ENCODE measurements around the gene PPP1R3E. TPM values are rescaled to one million over a fixed set of nuclear protein-coding genes. Genes with fewer than 3 reads are reported as not detected.
A peak's percentile ranks its signal among the peaks of the same experiment; 100 is the strongest.

The PPP1R3E gene
- total and polyA plus RNA-seq, 2 of the 13 experiments (the other 11 are each of a cell fraction or from before 2014, with no cell fraction given) = 16.5 to 26.5 TPM

DNA sequence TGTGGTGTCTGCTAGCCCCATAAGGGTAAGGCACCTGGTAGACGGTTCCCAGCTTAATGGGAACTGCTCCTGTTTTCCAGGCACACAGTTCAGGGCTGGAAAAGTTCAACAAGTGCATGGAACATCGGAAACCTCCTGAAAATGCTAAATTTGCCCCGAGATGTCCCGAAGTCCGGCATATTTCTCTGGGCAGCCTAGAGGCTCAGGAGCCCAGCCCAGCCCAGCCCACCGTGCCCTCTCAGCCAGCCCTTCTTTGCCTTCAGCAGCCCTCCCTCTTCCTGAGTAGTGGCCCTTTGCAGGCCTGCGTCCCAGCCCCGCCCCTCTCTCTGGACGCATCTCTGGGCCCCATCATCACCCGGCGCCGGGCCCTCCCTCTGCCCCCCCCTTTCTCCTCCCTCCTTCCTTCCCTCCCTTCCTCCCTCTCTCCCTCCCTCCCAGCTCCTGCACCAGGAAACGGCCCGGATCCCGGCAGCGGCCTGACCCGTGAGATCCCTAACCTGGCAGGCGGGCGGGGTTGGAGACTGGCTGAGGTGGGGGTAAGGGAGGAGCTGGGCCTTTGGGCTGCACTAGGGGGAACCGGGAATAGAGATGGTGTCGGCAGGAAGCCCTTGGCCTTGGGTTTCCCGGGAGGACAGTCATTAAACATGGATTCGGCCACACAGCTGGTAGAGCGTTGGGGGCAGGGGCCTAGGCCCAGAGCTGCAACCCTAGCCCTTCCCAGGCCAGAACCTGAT lies 3.9 kb upstream of the PPP1R3E start, which contains the start of gene BCL2L2 (continued):
- TF ChIP-seq, protein P1, sequence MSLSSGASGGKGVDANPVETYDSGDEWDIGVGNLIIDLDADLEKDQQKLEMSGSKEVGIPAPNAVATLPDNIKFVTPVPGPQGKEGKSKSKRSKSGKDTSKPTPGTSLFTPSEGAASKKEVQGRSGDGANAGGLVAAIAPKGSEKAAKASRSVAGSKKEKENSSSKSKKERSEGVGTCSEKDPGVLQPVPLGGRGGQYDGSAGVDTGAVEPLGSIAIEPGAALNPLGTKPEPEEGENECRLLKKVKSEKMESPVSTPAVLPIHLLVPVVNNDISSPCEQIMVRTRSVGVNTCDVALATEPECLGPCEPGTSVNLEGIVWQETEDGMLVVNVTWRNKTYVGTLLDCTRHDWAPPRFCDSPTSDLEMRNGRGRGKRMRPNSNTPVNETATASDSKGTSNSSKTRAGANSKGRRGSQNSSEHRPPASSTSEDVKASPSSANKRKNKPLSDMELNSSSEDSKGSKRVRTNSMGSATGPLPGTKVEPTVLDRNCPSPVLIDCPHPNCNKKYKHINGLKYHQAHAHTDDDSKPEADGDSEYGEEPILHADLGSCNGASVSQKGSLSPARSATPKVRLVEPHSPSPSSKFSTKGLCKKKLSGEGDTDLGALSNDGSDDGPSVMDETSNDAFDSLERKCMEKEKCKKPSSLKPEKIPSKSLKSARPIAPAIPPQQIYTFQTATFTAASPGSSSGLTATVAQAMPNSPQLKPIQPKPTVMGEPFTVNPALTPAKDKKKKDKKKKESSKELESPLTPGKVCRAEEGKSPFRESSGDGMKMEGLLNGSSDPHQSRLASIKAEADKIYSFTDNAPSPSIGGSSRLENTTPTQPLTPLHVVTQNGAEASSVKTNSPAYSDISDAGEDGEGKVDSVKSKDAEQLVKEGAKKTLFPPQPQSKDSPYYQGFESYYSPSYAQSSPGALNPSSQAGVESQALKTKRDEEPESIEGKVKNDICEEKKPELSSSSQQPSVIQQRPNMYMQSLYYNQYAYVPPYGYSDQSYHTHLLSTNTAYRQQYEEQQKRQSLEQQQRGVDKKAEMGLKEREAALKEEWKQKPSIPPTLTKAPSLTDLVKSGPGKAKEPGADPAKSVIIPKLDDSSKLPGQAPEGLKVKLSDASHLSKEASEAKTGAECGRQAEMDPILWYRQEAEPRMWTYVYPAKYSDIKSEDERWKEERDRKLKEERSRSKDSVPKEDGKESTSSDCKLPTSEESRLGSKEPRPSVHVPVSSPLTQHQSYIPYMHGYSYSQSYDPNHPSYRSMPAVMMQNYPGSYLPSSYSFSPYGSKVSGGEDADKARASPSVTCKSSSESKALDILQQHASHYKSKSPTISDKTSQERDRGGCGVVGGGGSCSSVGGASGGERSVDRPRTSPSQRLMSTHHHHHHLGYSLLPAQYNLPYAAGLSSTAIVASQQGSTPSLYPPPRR (CRISPR knock-in tag; IDR thresholded peaks at IDR 0.05; ENCODE audit: borderline replicate concordance) = peak; percentile 88
- no peak for TF ChIP-seq RORA (CRISPR knock-in tag; IDR thresholded peaks at IDR 0.05)
- TF ChIP-seq ZNF850 (CRISPR knock-in tag; conservative IDR thresholded peaks at IDR 0.05) = no peak
- TF ChIP-seq ZNF550 (CRISPR knock-in tag; IDR thresholded peaks at IDR 0.05; ENCODE audit: borderline replicate concordance) = peak; percentile 93; the same call in 1 of the 2 replicates
- TF ChIP-seq FOXA3 (CRISPR knock-in tag; IDR thresholded peaks at IDR 0.05) = peak; percentile 66
- TF ChIP-seq HOXA3 (CRISPR knock-in tag; IDR thresholded peaks at IDR 0.05) = peak; percentile 96
- no peak for TF ChIP-seq MLLT10 (CRISPR knock-in tag; IDR thresholded peaks at IDR 0.05)
- TF ChIP-seq ZNF382 (CRISPR knock-in tag; IDR thresholded peaks at IDR 0.05; ENCODE audit: borderline replicate concordance) = no peak
- 0 out of 2 replicates have a peak, but pooled peaks have one; percentile 13 for TF ChIP-seq SP140L (CRISPR knock-in tag; IDR thresholded peaks at IDR 0.05; ENCODE audit: borderline replicate concordance)
- TF ChIP-seq, protein P2, sequence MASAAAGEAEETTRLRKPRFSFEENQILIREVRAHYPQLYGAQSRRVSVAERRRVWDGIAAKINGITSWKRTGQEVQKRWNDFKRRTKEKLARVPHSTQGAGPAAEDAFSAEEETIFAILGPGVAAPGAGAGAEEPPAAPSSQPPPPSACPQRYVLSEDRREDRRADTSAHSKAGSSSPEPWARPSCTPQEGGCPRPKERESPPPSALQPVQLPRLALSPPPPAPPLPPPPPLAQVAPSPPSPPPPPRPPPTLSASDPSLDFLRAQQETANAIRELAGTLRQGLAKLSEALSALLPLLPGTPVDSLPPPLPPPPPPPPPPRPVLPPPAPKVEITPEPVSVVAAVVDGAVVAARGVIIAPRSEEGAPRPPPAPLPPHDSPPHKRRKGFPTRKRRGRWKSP (CRISPR knock-in tag; IDR thresholded peaks at IDR 0.05) = no peak
- TF ChIP-seq ATAD3A (CRISPR knock-in tag; IDR thresholded peaks at IDR 0.05) = peak; percentile 76; the same call in 1 of the 2 replicates
- no peak for TF ChIP-seq NFIB (CRISPR knock-in tag; IDR thresholded peaks at IDR 0.05; ENCODE audit: borderline replicate concordance)
- TF ChIP-seq ZMYM2 (CRISPR knock-in tag; IDR thresholded peaks at IDR 0.05) = peak; percentile 88
- TF ChIP-seq POLR2G (IDR thresholded peaks at IDR 0.05; ENCODE audit: low read depth, low read length) = peak; percentile 100
- TF ChIP-seq ELF1 (CRISPR knock-in tag; IDR thresholded peaks at IDR 0.05) = peak; percentile 93
- peak; percentile 97; the same call in 1 of the 2 replicates for TF ChIP-seq ZNF749 (CRISPR knock-in tag; IDR thresholded peaks at IDR 0.05; ENCODE audit: borderline replicate concordance)
- 0 out of 2 replicates have a peak, but pooled peaks have one; percentile 92 for TF ChIP-seq FIP1L1 (IDR thresholded peaks at IDR 0.05; ENCODE audit: borderline replicate concordance, insufficient read depth, low read depth, low read length)
- no peak for TF ChIP-seq FOXP1 (IDR thresholded peaks at IDR 0.05)
- TF ChIP-seq FOXP1 (CRISPR knock-in tag; IDR thresholded peaks at IDR 0.05) = peak; percentile 62
- TF ChIP-seq, protein P3, sequence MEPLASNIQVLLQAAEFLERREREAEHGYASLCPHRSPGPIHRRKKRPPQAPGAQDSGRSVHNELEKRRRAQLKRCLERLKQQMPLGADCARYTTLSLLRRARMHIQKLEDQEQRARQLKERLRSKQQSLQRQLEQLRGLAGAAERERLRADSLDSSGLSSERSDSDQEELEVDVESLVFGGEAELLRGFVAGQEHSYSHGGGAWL (CRISPR knock-in tag; IDR thresholded peaks at IDR 0.05) = peak; percentile 82
- TF ChIP-seq ZNF788 (CRISPR knock-in tag; IDR thresholded peaks at IDR 0.05; ENCODE audit: borderline replicate concordance) = peak; percentile 99
- no peak for TF ChIP-seq PRPF4 (IDR thresholded peaks at IDR 0.05; ENCODE audit: low read depth, low read length, poor library complexity, severe bottlenecking)
- TF ChIP-seq ZBTB7A (CRISPR knock-in tag; IDR thresholded peaks at IDR 0.05) = peak; percentile 88
- TF ChIP-seq ZNF761 (CRISPR knock-in tag; conservative IDR thresholded peaks at IDR 0.05) = no peak; the same call in 1 of the 2 replicates
- TF ChIP-seq, protein P4, sequence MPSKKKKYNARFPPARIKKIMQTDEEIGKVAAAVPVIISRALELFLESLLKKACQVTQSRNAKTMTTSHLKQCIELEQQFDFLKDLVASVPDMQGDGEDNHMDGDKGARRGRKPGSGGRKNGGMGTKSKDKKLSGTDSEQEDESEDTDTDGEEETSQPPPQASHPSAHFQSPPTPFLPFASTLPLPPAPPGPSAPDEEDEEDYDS (CRISPR knock-in tag; IDR thresholded peaks at IDR 0.05) = peak; percentile 96
